ENCODE measurements around the gene INHA.

INHA gene

DNA sequence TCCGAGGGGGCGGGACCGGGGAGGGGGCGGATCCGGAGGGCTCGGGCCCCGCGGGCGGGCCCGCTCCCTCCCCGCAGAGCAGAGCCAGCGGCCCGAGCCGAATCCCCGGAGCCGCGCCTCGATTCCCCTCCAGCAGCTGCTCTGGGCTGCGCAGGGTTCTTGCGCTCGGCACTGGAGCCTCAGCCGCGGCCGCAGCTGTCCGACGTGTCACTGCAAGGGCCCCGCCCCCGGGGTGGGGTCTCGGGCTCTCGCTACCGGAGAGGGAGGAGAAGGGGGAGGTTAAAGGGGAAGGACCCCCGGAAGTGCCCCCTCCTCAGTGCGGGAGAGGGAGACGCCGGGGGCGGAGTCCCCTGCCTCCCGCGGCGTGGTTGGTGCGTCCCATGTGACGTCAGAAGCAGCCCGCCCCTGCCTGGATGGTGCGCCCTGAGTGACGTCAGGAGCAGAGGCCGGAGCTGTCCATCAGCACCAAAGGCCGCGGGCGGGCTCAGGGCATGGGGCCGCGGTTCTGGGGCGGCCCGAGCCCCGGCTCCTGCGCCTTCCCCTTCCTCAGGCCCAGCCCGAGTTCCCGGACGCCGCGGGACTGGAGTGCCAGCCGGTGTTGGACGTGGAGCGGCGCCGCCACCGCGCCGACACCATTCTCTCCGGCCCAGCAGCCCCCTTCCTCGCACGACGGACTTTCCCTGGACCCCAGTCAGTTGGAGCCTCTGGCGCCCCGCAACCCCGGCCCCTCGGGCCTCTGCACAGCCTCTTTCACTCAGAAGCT, 28.3 kb upstream of the INHA start, which contains the start of the genes CHPF and TMEM198:
TSS of gene CHPF (minus strand) at position 214 of the 763 bp plus-strand sequence. CDS start 271 bp downstream, outside the sequence.
TSS of gene TMEM198 (plus strand) at position 433 of the 763 bp plus-strand sequence. CDS start 700 bp downstream, outside the sequence.
- H3K4me3 Mint-ChIP-seq: peak within 1 kb of the TSS; percentile 87 to 90 (median 89)
- H3K36me3 Mint-ChIP-seq (ENCODE audit: low read depth): peaks cover 18% of the 10 kb centered on the region
- peaks cover 16% of the 10 kb centered on the region for H3K27me3 Mint-ChIP-seq (ENCODE audit: low read depth)
- peaks cover 38% of the 10 kb centered on the region for H3K4me1 Mint-ChIP-seq
- H3K27ac Mint-ChIP-seq: peak within 1 kb of the TSS in 2 of 3 experiments; percentile 56 to 77
- no peaks in the 10 kb centered on the region for H3K9me3 Mint-ChIP-seq
- TF ChIP-seq, protein P1, sequence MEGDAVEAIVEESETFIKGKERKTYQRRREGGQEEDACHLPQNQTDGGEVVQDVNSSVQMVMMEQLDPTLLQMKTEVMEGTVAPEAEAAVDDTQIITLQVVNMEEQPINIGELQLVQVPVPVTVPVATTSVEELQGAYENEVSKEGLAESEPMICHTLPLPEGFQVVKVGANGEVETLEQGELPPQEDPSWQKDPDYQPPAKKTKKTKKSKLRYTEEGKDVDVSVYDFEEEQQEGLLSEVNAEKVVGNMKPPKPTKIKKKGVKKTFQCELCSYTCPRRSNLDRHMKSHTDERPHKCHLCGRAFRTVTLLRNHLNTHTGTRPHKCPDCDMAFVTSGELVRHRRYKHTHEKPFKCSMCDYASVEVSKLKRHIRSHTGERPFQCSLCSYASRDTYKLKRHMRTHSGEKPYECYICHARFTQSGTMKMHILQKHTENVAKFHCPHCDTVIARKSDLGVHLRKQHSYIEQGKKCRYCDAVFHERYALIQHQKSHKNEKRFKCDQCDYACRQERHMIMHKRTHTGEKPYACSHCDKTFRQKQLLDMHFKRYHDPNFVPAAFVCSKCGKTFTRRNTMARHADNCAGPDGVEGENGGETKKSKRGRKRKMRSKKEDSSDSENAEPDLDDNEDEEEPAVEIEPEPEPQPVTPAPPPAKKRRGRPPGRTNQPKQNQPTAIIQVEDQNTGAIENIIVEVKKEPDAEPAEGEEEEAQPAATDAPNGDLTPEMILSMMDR (IDR thresholded peaks at IDR 0.05; ENCODE audit: unreplicated experiment in 3 of 3): no peak

DNA sequence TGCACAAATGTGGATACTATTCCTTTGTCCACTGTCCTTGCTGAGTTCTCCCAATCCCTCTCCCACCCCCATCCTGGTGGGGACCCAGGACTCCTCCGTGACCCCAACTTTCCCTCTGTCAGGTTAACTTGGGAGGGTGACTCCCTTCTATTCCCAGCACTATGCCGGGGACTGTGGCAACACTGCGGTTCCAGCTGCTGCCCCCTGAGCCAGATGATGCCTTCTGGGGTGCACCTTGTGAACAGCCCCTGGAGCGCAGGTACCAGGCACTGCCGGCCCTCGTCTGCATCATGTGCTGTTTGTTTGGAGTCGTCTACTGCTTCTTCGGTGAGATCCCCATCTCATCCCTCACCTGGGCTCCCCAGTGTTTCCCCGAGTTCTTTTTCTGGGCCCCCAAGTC, 27.5 kb upstream of the INHA start:
- peaks cover 18% of the 10 kb centered on the region for H3K36me3 Mint-ChIP-seq (ENCODE audit: low read depth)
- peaks cover 16% of the 10 kb centered on the region for H3K27me3 Mint-ChIP-seq (ENCODE audit: low read depth)
- peak overlapping the region; percentile 87 to 90 (median 88) for H3K4me3 Mint-ChIP-seq
- peaks cover 36% of the 10 kb centered on the region for H3K4me1 Mint-ChIP-seq
- H3K27ac Mint-ChIP-seq: peak overlapping the region in 2 of 3 experiments; percentile 28 to 77
- TF ChIP-seq, protein P1 (IDR thresholded peaks at IDR 0.05; ENCODE audit: unreplicated experiment in 3 of 3): no peak
- no peaks in the 10 kb centered on the region for H3K9me3 Mint-ChIP-seq

DNA sequence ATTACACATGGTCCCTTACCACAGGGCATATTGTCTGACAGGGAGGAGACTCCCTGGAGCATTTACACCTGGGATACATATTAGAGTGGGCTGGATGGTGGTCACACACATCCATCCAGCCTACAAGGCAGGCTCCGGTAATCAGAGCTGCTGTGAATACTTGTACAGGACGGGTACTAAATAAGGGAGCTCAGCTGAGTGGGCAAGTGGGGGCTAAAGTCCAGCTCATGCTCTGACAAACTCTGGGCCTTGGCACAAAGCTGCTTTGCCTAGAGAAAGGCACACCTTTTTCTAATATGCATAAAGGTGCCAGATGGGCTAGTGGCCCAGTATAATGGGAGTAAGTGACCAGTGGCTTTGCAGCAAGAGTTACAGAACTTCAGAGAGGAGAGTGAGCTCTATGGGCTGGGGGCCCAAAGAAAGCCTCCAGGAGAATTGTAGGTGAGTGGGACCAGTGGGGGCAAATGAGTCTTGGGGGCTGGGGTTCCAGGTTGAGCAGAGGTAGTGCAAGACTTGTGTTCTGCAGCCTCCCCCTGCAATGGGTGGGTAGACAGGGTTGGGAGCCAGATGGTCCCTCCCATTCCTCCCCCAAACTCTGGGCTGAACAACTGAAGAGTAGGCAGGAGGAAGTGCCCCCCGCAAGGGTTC, 26.7 kb upstream of the INHA start:
- Mint-ChIP-seq H3K4me3 (peak overlapping the region; percentile 87 to 90 (median 88)), H3K36me3 (ENCODE audit: low read depth) (peaks cover 18% of the 10 kb centered on the region), H3K9me3 (no peaks in the 10 kb centered on the region), H3K27me3 (ENCODE audit: low read depth) (peaks cover 16% of the 10 kb centered on the region), H3K4me1 (peaks cover 36% of the 10 kb centered on the region), H3K27ac (no peak overlapping the region)
- TF ChIP-seq, protein P1 (IDR thresholded peaks at IDR 0.05; ENCODE audit: unreplicated experiment in 3 of 3): no peak

DNA sequence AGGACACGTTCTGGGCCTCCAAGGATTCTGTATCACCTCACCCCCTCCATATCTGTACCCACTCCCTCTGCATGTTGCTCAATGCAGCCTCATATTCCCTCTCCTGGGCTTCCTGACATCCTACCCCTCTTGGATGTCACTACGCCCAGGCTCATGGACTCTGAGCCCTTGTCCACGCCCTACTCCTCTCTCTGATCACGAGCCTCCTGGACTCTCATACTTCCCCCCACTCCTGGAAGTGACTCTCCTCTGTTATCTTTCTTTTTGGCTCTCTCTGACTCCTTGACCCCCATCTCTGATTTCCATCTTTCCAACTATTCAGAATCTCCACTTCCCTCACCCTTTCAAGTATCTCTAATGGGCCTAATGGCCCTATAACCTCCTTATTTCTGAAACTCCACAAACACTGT, 26.2 kb upstream of the INHA start:
- Mint-ChIP-seq H3K4me1 (peaks cover 37% of the 10 kb centered on the region), H3K4me3 (peak overlapping the region; percentile 43 to 66 (median 63)), H3K27ac (peak overlapping the region in 1 of 3 experiments; percentile 1), H3K36me3 (ENCODE audit: low read depth) (peaks cover 15% of the 10 kb centered on the region), H3K27me3 (ENCODE audit: low read depth) (peaks cover 18% of the 10 kb centered on the region), H3K9me3 (no peaks in the 10 kb centered on the region)
- TF ChIP-seq, protein P1 (IDR thresholded peaks at IDR 0.05; ENCODE audit: unreplicated experiment in 3 of 3): no peak

DNA sequence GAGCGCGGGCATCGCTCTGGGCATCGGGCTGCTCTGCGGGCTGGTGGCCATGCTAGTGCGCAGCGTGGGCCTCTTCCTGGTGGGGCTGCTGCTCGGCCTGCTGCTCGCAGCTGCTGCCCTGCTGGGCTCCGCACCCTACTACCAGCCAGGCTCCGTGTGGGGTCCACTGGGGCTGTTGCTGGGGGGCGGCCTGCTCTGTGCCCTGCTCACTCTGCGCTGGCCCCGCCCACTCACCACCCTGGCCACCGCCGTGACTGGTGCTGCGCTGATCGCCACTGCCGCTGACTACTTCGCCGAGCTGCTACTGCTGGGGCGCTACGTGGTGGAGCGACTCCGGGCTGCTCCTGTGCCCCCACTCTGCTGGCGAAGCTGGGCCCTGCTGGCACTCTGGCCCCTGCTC, 24.5 kb upstream of the INHA start:
- H3K9me3 Mint-ChIP-seq: no peaks in the 10 kb centered on the region
- H3K4me3 Mint-ChIP-seq: no peak overlapping the region
- peaks cover 10% of the 10 kb centered on the region for H3K36me3 Mint-ChIP-seq (ENCODE audit: low read depth)
- H3K27me3 Mint-ChIP-seq (ENCODE audit: low read depth): peaks cover 21% of the 10 kb centered on the region
- TF ChIP-seq, protein P1 (IDR thresholded peaks at IDR 0.05; ENCODE audit: unreplicated experiment in 3 of 3): no peak
- H3K27ac Mint-ChIP-seq: no peak overlapping the region
- H3K4me1 Mint-ChIP-seq: peaks cover 30% of the 10 kb centered on the region

Data from nephron (organoid).